Parathyroid adenoma (tissue), 2 donors: Measurements from ENCODE around the gene RTKN2.

Experiments used
- H2AFZ ChIP-seq: fragments of 300-600 bp; sonication (generic); one replicate; pipeline ENCODE4 v1.7.0; 2017; ENCODE audit warnings: antibody characterized with exemption, mild to moderate bottlenecking
- H3K27ac ChIP-seq: fragments of 300-600 bp; sonication (generic); one replicate; pipeline ENCODE4 v1.7.0; 2017
- H3K27me3 ChIP-seq: fragments of 300-600 bp; sonication (generic); one replicate; pipeline ENCODE4 v1.7.0; 2017; ENCODE audit warnings: low read length; ENCODE audit not compliant: control insufficient read depth, insufficient read depth
- H3K36me3 ChIP-seq: fragments of 300-600 bp; sonication (generic); one replicate; pipeline ENCODE4 v1.7.0; 2017; ENCODE audit warnings: low read length; ENCODE audit not compliant: control insufficient read depth, insufficient read depth
- H3K4me1 ChIP-seq: fragments of 300-600 bp; sonication (generic); one replicate; pipeline ENCODE4 v1.7.0; 2017; ENCODE audit warnings: control low read depth
- H3K4me2 ChIP-seq: fragments of 300-600 bp; sonication (generic); one replicate; pipeline ENCODE4 v1.7.0; 2017; ENCODE audit warnings: low read length
- H3K4me3 ChIP-seq: fragments of 300-600 bp; sonication (generic); one replicate; pipeline ENCODE4 v1.7.0; 2017; ENCODE audit warnings: low read depth, low read length
- H3K79me2 ChIP-seq: fragments of 300-600 bp; sonication (generic); one replicate; pipeline ENCODE4 v1.7.0; 2017; ENCODE audit warnings: control low read depth
- H3K9ac ChIP-seq: fragments of 300-600 bp; sonication (generic); one replicate; pipeline ENCODE4 v1.7.0; 2017; ENCODE audit warnings: mild to moderate bottlenecking
- H3K9me3 ChIP-seq: fragments of 300-600 bp; sonication (generic); one replicate; pipeline ENCODE4 v1.7.0; 2017; ENCODE audit warnings: low read length; ENCODE audit not compliant: control insufficient read depth
- TF ChIP-seq, protein P1 (sequence below): fragments of 300-600 bp; sonication (generic); IDR thresholded peaks from one replicate; pipeline ENCODE4 v1.7.0; 2017; ENCODE audit warnings: antibody characterized with exemption, mild to moderate bottlenecking
- donor health status: primary hyperparathyroidism.

The RTKN2 gene

GRCh38 chr10:62253704-62254103 is 14.9 kb downstream of the RTKN2 start:
- TF ChIP-seq, protein P1, sequence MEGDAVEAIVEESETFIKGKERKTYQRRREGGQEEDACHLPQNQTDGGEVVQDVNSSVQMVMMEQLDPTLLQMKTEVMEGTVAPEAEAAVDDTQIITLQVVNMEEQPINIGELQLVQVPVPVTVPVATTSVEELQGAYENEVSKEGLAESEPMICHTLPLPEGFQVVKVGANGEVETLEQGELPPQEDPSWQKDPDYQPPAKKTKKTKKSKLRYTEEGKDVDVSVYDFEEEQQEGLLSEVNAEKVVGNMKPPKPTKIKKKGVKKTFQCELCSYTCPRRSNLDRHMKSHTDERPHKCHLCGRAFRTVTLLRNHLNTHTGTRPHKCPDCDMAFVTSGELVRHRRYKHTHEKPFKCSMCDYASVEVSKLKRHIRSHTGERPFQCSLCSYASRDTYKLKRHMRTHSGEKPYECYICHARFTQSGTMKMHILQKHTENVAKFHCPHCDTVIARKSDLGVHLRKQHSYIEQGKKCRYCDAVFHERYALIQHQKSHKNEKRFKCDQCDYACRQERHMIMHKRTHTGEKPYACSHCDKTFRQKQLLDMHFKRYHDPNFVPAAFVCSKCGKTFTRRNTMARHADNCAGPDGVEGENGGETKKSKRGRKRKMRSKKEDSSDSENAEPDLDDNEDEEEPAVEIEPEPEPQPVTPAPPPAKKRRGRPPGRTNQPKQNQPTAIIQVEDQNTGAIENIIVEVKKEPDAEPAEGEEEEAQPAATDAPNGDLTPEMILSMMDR, result no peak
- no peak overlapping the region for H3K4me2 ChIP-seq
- H3K9me3 ChIP-seq, result no peaks in the 10 kb centered on the region
- H3K9ac ChIP-seq, result no peak overlapping the region
- no peak overlapping the region for H3K4me3 ChIP-seq
- H3K4me1 ChIP-seq, result no peaks in the 10 kb centered on the region
- no peaks in the 10 kb centered on the region for H3K36me3 ChIP-seq
- no peaks in the 10 kb centered on the region for H3K27me3 ChIP-seq
- no peaks in the 10 kb centered on the region for H3K79me2 ChIP-seq
- no peak overlapping the region for H2AFZ ChIP-seq
- H3K27ac ChIP-seq, result no peak overlapping the region

- TF ChIP-seq, protein P1, result no peak
- Histone ChIP-seq H3K27me3 (no peaks in the 10 kb centered on the region), H2AFZ (no peak overlapping the region), H3K9me3 (no peaks in the 10 kb centered on the region), H3K9ac (no peak overlapping the region), H3K79me2 (no peaks in the 10 kb centered on the region), H3K4me1 (no peaks in the 10 kb centered on the region), H3K36me3 (no peaks in the 10 kb centered on the region), H3K4me3 (no peak overlapping the region), H3K4me2 (no peak overlapping the region), H3K27ac (no peak overlapping the region)
Measured at GRCh38 chr10:62252051-62252450, 16.6 kb downstream of the RTKN2 start.

DNA sequence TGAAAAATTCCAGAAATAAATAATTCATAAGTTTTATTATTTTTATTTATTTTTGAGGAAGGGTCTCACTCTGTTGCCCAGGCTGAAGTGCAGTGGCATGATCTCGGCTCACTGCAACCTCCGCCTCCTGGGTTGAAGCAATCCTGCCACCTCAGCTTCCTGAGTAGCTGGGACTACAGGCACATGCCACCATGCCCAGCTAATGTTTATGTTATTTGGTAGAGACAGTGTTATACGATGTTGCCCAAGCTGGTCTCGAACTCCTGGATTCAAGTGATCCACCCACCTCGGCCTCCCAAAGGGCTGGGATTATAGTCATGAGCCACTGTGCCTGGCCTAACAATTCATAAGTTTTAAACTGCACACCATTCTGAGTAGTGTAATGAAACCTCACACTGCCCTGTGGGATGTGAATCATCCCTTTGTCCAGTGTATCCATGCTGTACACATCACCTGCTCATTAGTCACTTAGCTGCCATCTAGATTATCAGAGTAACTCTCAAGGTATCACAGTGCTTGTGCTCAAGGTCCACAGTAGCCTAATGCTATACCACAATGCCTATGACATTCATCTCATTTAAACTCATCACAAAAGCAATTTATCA is 17.9 kb downstream of the RTKN2 start:
- no peak overlapping the region for H3K9ac ChIP-seq
- H3K27ac ChIP-seq, result no peak overlapping the region
- no peaks in the 10 kb centered on the region for H3K27me3 ChIP-seq
- TF ChIP-seq, protein P1, result no peak
- H3K36me3 ChIP-seq, result no peaks in the 10 kb centered on the region
- H3K4me1 ChIP-seq, result no peaks in the 10 kb centered on the region
- H3K4me2 ChIP-seq, result no peak overlapping the region
- no peaks in the 10 kb centered on the region for H3K9me3 ChIP-seq
- H3K79me2 ChIP-seq, result no peaks in the 10 kb centered on the region
- H3K4me3 ChIP-seq, result no peak overlapping the region
- H2AFZ ChIP-seq, result no peak overlapping the region

DNA sequence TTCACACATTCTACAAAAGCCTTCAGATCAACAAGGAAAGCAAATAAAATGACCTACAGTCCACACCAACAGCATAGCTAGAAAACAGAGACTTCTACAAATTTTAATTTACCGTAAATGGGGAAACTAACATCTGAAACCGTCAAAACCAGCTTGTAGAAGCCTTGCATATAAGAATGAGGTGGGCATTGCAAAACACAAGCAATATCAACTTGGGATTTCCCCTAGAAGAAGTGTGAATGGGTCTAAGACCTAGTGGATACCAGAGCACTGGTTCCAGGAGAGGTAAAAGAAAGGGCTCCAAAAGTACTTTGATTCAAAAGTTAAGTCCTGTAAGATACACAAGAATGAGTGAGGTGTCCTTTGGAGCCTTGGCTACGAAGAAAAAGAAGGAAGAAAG is 18.7 kb downstream of the RTKN2 start:
- no peak overlapping the region for H3K9ac ChIP-seq
- TF ChIP-seq, protein P1, result no peak
- H2AFZ ChIP-seq, result no peak overlapping the region
- H3K9me3 ChIP-seq, result no peaks in the 10 kb centered on the region
- no peaks in the 10 kb centered on the region for H3K27me3 ChIP-seq
- H3K4me2 ChIP-seq, result no peak overlapping the region
- no peak overlapping the region for H3K27ac ChIP-seq
- H3K36me3 ChIP-seq, result no peaks in the 10 kb centered on the region
- H3K4me3 ChIP-seq, result no peak overlapping the region
- H3K4me1 ChIP-seq, result no peaks in the 10 kb centered on the region
- no peaks in the 10 kb centered on the region for H3K79me2 ChIP-seq

GRCh38 chr10:62248465-62248864 is 20.2 kb downstream of the RTKN2 start:
- H3K27me3 ChIP-seq, result no peaks in the 10 kb centered on the region
- H3K79me2 ChIP-seq, result no peaks in the 10 kb centered on the region
- no peaks in the 10 kb centered on the region for H3K4me1 ChIP-seq
- H3K36me3 ChIP-seq, result no peaks in the 10 kb centered on the region
- TF ChIP-seq, protein P1, result no peak
- H3K9me3 ChIP-seq, result no peaks in the 10 kb centered on the region
- H3K27ac ChIP-seq, result no peak overlapping the region
- H3K4me3 ChIP-seq, result no peak overlapping the region
- no peak overlapping the region for H3K4me2 ChIP-seq
- no peak overlapping the region for H3K9ac ChIP-seq
- H2AFZ ChIP-seq, result no peak overlapping the region
